SK-N-SH (cell line): Measurements from ENCODE around the gene RNASEH2B. TPM values are rescaled to one million over a fixed set of nuclear protein-coding genes. Genes with fewer than 3 reads are reported as not detected.

ENCODE experiments used
- CTCF ChIA-PET: fragments of 300-600, 350-600 bp; formaldehyde crosslinking; extraction: SDS; loops from one replicate; lab custom pipeline; 2021; lab: Yijun Ruan, JAX
- POLR2A ChIA-PET: fragments of 350-600 bp; sonication (Branson Sonifier 250); formaldehyde crosslinking; extraction: SDS; loops from one replicate; lab custom pipeline; 2020; ENCODE audit warnings: antibody characterized with exemption, inconsistent platforms; lab: Yijun Ruan, JAX
- DNase-seq: peaks from one replicate; pipeline ENCODE4 v3.0.0; 2012
- H2AFZ ChIP-seq: fragments of 200-600 bp; sonication (generic); 2 replicates; pipeline ENCODE4 v1.8.1; 2016; ENCODE audit warnings: antibody characterized with exemption, mild to moderate bottlenecking, low read depth
- H3F3A ChIP-seq: fragments of 200-600 bp; sonication (generic); replicated peaks from 2 replicates; pipeline ENCODE3; 2016; ENCODE audit warnings: antibody characterized with exemption, mild to moderate bottlenecking; ENCODE audit not compliant: insufficient read depth
- H3K27ac ChIP-seq, 2 experiments: fragments of 200-500 bp in 1 of 2; fragments of 200-600 bp in 1 of 2; sonication (Bioruptor generic) in 1 of 2; sonication (generic), shearing (Covaris generic) in 1 of 2; 2 replicates each; pipeline versions ENCODE4 v1.5.1 to v1.6.1; 2014 to 2016; ENCODE audit warnings: low read depth in 2 of 2, inconsistent platforms in 1 of 2, low read length in 1 of 2, mild to moderate bottlenecking in 1 of 2, mixed read lengths in 1 of 2
- H3K27me3 ChIP-seq: fragments of 200-600 bp; sonication (generic), shearing (Covaris generic); 2 replicates; pipeline ENCODE4 v1.6.1; 2016; ENCODE audit warnings: mixed run types; ENCODE audit not compliant: insufficient read depth
- H3K36me3 ChIP-seq, 2 experiments: fragments of 200-500 bp in 1 of 2; fragments of 200-600 bp in 1 of 2; sonication (Bioruptor generic) in 1 of 2; sonication (generic) in 1 of 2; replicated peaks in 1 of 2; 2 replicates each; pipeline versions ENCODE3 to v1.5.1; 2014 to 2016; ENCODE audit warnings: low read length in 1 of 2, mild to moderate bottlenecking in 1 of 2; ENCODE audit not compliant: insufficient read depth in 2 of 2, control insufficient read depth in 1 of 2
- H3K4me1 ChIP-seq, 2 experiments: fragments of 200-500 bp in 1 of 2; fragments of 200-600 bp in 1 of 2; sonication (Bioruptor generic) in 1 of 2; sonication (generic), shearing (Covaris generic) in 1 of 2; 2 replicates each; pipeline versions ENCODE4 v1.5.1 to v1.6.1; 2014 to 2016; ENCODE audit warnings: low read depth in 1 of 2, low read length in 1 of 2, mixed run types in 1 of 2; ENCODE audit not compliant: insufficient read depth in 2 of 2, control insufficient read depth in 1 of 2
- H3K4me2 ChIP-seq: fragments of 200-600 bp; sonication (generic), shearing (Covaris generic); 2 replicates; pipeline ENCODE4 v1.6.1; 2017; ENCODE audit warnings: mixed run types
- H3K4me3 ChIP-seq, 2 experiments: fragments of 200-500 bp in 1 of 2; fragments of 200-600 bp in 1 of 2; sonication (Bioruptor generic) in 1 of 2; sonication (generic), shearing (Covaris generic) in 1 of 2; 2 replicates each; pipeline versions ENCODE4 v1.5.1 to v1.8.1; 2014 to 2016; ENCODE audit warnings: low read depth in 2 of 2, inconsistent platforms in 1 of 2, low read length in 1 of 2, mild to moderate bottlenecking in 1 of 2, mixed read lengths in 1 of 2, moderate library complexity in 1 of 2
- H3K79me2 ChIP-seq: fragments of 200-600 bp; sonication (generic); 2 replicates; pipeline ENCODE4 v1.8.1; 2017; ENCODE audit warnings: mild to moderate bottlenecking; ENCODE audit not compliant: insufficient read depth
- H3K9ac ChIP-seq: fragments of 200-600 bp; sonication (generic); 2 replicates; pipeline ENCODE4 v1.6.1; 2017; ENCODE audit warnings: mixed run types
- H3K9me2 ChIP-seq: fragments of 200-600 bp; sonication (generic); 2 replicates; pipeline ENCODE4 v1.6.1; 2017; ENCODE audit warnings: mixed run types
- H3K9me3 ChIP-seq: fragments of 200-600 bp; sonication (generic); 2 replicates; pipeline ENCODE4 v1.6.1; 2017; ENCODE audit warnings: mixed run types, mild to moderate bottlenecking, moderate library complexity
- H4K20me1 ChIP-seq: fragments of 200-600 bp; sonication (generic); 2 replicates; pipeline ENCODE4 v1.6.1; 2017; ENCODE audit warnings: mild to moderate bottlenecking, mixed run types; ENCODE audit not compliant: insufficient read depth
- CHD2 ChIP-seq: fragments of 150-350 bp; IDR thresholded peaks from 2 replicates; pipeline ENCODE4 v1.6.1; 2018; ENCODE audit warnings: low read length; ENCODE audit not compliant: partially characterized antibody
- FOXJ3 ChIP-seq: sonication (generic); formaldehyde crosslinking; IDR thresholded peaks from 2 replicates; pipeline ENCODE4 v1.5.1; 2020; ENCODE audit warnings: mild to moderate bottlenecking, missing genetic modification reagents
- FOXM1 ChIP-seq: IDR thresholded peaks from 2 replicates; pipeline ENCODE4 v1.4.0; 2012; ENCODE audit warnings: low read depth, mild to moderate bottlenecking
- IRF3 ChIP-seq: fragments of 150-350 bp; IDR thresholded peaks from 2 replicates; pipeline ENCODE4 v1.6.1; 2016; ENCODE audit warnings: mild to moderate bottlenecking, low read depth, low read length
- JUND ChIP-seq: IDR thresholded peaks from 2 replicates; pipeline ENCODE4 v1.4.0; 2012
- MEF2A ChIP-seq: IDR thresholded peaks from 2 replicates; pipeline ENCODE4 v1.4.0; 2012; ENCODE audit warnings: low read depth, borderline replicate concordance
- MXI1 ChIP-seq: IDR thresholded peaks from 2 replicates; pipeline ENCODE4 v1.6.1; 2012; ENCODE audit warnings: mild to moderate bottlenecking, low read depth, low read length, improper control_type of control experiment
- NFIC ChIP-seq: IDR thresholded peaks from 2 replicates; pipeline ENCODE4 v1.4.0; 2012; ENCODE audit warnings: borderline replicate concordance
- NRF1 ChIP-seq: IDR thresholded peaks from 2 replicates; pipeline ENCODE4 v1.6.1; 2012; ENCODE audit warnings: low read depth, mild to moderate bottlenecking, low read length
- PBX3 ChIP-seq: IDR thresholded peaks from 2 replicates; pipeline ENCODE4; 2012
- POLR2AphosphoS5 ChIP-seq: IDR thresholded peaks from 2 replicates; pipeline ENCODE4 v1.6.1; 2012; ENCODE audit warnings: low read depth, low read length
- RCOR1 ChIP-seq: fragments of 150-350 bp; IDR thresholded peaks from 2 replicates; pipeline ENCODE4 v1.6.1; 2017; ENCODE audit warnings: antibody characterized with exemption, low read length
- RFX5 ChIP-seq: IDR thresholded peaks from 2 replicates; pipeline ENCODE4 v1.6.1; 2012; ENCODE audit warnings: mild to moderate bottlenecking, improper control_type of control experiment, low read length
- RXRA ChIP-seq: IDR thresholded peaks from 2 replicates; pipeline ENCODE4 v1.4.0; 2012; ENCODE audit warnings: low read depth, mild to moderate bottlenecking, borderline replicate concordance
- SMC3 ChIP-seq: IDR thresholded peaks from 2 replicates; pipeline ENCODE4 v1.6.1; 2012; ENCODE audit warnings: low read depth, low read length, improper control_type of control experiment
- TCF12 ChIP-seq: IDR thresholded peaks from 2 replicates; pipeline ENCODE4 v1.4.0; 2012
- WGBS: methylation state at CpG from one replicate; pipeline ENCODE4 v1.1.6; 2017; ENCODE audit warnings: low lambda C conversion rate; 5-methylcytosine and 5-hydroxymethylcytosine counted together
- polyA plus RNA-seq, 3 experiments: library from polyadenylated mRNA; depleted of rRNA; stranded (reverse); fragments of >200 nt; gene quantifications; 2 replicates each; pipeline ENCODE4 v1.2.3, GENCODE V29; 2012
- TF ChIP-seq, protein P1 (sequence below): IDR thresholded peaks from 2 replicates; pipeline ENCODE4 v1.4.0; 2012; ENCODE audit warnings: low read depth
- TF ChIP-seq, protein P2 (sequence below): IDR thresholded peaks from 2 replicates; pipeline ENCODE4 v1.4.0; 2012; ENCODE audit warnings: low read depth, borderline replicate concordance

Gene RNASEH2B
- polyA plus RNA-seq, 1 of the 3 experiments (the other 2 are of a cell fraction): 13.0 TPM

DNA sequence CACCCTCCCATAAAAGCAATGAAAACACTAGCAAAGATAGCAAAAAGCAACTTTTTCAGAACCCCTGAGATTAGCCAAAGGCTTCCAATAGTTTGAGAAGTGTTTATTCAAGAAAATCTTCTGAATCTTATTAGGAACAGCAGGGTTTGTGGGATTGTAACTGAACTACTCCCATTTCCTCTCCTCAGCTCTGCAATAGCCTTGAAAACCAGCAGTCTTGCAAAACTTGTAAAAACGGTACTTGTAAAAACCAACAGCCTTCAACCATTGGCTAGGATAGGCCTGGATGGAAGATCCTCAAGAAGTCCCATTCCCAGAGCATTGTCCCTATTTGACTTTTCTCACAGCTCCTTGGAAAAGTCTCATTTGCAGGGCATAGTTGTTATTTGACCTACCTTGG is 12.1 kb downstream of the RNASEH2B start:
- Histone ChIP-seq H3K36me3 (peaks cover 0 to 11% of the 10 kb centered on the region in 2 experiments), H3K27me3 (no peaks in the 10 kb centered on the region), H3K4me3 (no peak overlapping the region), H2AFZ (no peak overlapping the region), H3K9me2 (no peaks in the 10 kb centered on the region), H3K9me3 (peaks cover 28% of the 10 kb centered on the region), H3F3A (no peaks in the 10 kb centered on the region), H3K27ac (no peak overlapping the region), H3K79me2 (peaks cover 55% of the 10 kb centered on the region), H3K9ac (no peak overlapping the region), H3K4me1 (peaks cover 0 to 4% of the 10 kb centered on the region in 2 experiments; a peak in 1 of 4 replicates), H4K20me1 (no peaks in the 10 kb centered on the region), H3K4me2 (no peak overlapping the region)
- ChIA-PET POLR2A (no interaction called here), CTCF (interaction anchor here (1.0 to 5.6 kb wide), 4 partner anchors 10 to 945 kb away, joined by 3 to 27 read pairs (median 4); no protein-coding TSS in a partner anchor)
- TF ChIP-seq IRF3 (no peak), NRF1 (no peak), NFIC (no peak), PBX3 (no peak), CHD2 (no peak), MXI1 (no peak), SMC3 (no peak), RXRA (no peak), RFX5 (no peak), TCF12 (no peak), MEF2A (no peak)
- TF ChIP-seq, protein P1, sequence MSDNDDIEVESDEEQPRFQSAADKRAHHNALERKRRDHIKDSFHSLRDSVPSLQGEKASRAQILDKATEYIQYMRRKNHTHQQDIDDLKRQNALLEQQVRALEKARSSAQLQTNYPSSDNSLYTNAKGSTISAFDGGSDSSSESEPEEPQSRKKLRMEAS: no peak
- 93% methylated on average over 1 of the region's 1 CpG for WGBS
- no peak for DNase-seq

DNA sequence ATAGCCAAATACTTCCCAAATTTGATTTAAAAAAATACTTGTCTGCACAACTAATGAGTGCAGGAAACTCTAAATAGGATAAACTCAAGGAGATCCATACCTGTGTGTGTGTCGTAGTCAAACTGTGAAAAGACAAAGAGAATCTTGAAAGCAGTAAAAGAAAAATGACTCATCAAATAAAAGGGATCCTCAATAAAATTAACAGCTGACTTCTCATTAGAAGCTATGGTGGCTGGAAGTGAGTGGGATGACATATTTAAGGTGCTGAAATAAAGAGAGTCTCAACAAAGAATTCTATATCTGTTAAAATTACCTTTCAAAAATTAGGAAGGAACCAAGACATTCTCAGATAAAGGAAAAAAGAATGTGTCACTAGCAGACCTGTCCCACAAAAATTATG is 13.7 kb downstream of the RNASEH2B start:
- POLR2A ChIA-PET: no interaction called here
- peaks cover 50% of the 10 kb centered on the region for H3K79me2 ChIP-seq
- no peak for DNase-seq

More for the DNA sequence above, 13.7 kb downstream of the RNASEH2B start:
- Histone ChIP-seq H3K4me3 (no peak overlapping the region), H3K4me2 (no peak overlapping the region), H3K36me3 (peaks cover 0 to 11% of the 10 kb centered on the region in 2 experiments), H2AFZ (no peak overlapping the region), H3K27me3 (no peaks in the 10 kb centered on the region), H3K9ac (no peak overlapping the region), H3K27ac (no peak overlapping the region), H3F3A (peaks cover 2% of the 10 kb centered on the region), H3K9me2 (no peaks in the 10 kb centered on the region), H3K9me3 (peaks cover 28% of the 10 kb centered on the region), H3K4me1 (no peaks in the 10 kb centered on the region), H4K20me1 (no peaks in the 10 kb centered on the region)
- 97% methylated on average over 1 of the region's 1 CpG for WGBS
- CTCF ChIA-PET: interaction anchor here (1.1 to 5.6 kb wide), 2 partner anchors 11 to 144 kb away, joined by 3 to 27 read pairs; no protein-coding TSS in a partner anchor
- TF ChIP-seq FOXJ3: no peak
- TF ChIP-seq, protein P2, sequence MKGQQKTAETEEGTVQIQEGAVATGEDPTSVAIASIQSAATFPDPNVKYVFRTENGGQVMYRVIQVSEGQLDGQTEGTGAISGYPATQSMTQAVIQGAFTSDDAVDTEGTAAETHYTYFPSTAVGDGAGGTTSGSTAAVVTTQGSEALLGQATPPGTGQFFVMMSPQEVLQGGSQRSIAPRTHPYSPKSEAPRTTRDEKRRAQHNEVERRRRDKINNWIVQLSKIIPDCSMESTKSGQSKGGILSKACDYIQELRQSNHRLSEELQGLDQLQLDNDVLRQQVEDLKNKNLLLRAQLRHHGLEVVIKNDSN: no peak
- TF ChIP-seq RCOR1: no peak
- no peak for TF ChIP-seq POLR2AphosphoS5
- TF ChIP-seq CHD2: no peak
- TF ChIP-seq FOXM1: no peak
- TF ChIP-seq JUND: no peak
